ENCODE measurements around the gene DPP8.

- TF ChIP-seq ZNF274 (IDR thresholded peaks at IDR 0.05; ENCODE audit: insufficient read depth, insufficient read length), result no peak
- TF ChIP-seq EZH2 (IDR thresholded peaks at IDR 0.05; ENCODE audit: borderline replicate concordance, control insufficient read depth, low read depth, low read length), result no peak
These were observed 3.9 kb upstream of the DPP8 start for GRCh38 chr15:65521350-65521749.
